IMR-90 (cell line): ENCODE data around the gene CCDC50. TPM values are rescaled to one million over a fixed set of nuclear protein-coding genes. Genes with fewer than 3 reads are reported as not detected.

ENCODE experiments used
- ATAC-seq: fragments of 200-7000 bp; cut with Tn5 transposase; 2 replicates; pipeline ENCODE4 v1.9.1; 2020; ENCODE audit warnings: low read depth, mild to moderate bottlenecking, moderate library complexity
- BruUV-seq: library from RNA; stranded (reverse); fragments of 400-500 nt; replicated peaks from 2 replicates; lab custom pipeline; 2021; lab: Mats Ljungman, UMichigan
- CTCF ChIA-PET: fragments of 300-600 bp; formaldehyde crosslinking; extraction: SDS; loops from one replicate; lab custom pipeline; 2021; ENCODE audit warnings: antibody characterized with exemption; lab: Yijun Ruan, JAX
- POLR2A ChIA-PET: fragments of 300-600 bp; sonication (Branson Sonifier 250); formaldehyde crosslinking; loops from one replicate; lab custom pipeline; 2022; ENCODE audit warnings: antibody characterized with exemption; ENCODE audit not compliant: unreplicated experiment; lab: Charles Lee
- DNase-seq: peaks from one replicate; pipeline ENCODE4 v3.0.0; 2013
- H2AFZ ChIP-seq: replicated peaks from 2 replicates; pipeline ENCODE3; 2013; ENCODE audit warnings: low read length, mild to moderate bottlenecking; ENCODE audit not compliant: poor library complexity
- H2AK5ac ChIP-seq: 2 replicates; pipeline ENCODE4 v1.6.1; 2013; ENCODE audit warnings: low read depth, low read length, inconsistent platforms
- H2AK9ac ChIP-seq: replicated peaks from 2 replicates; pipeline ENCODE3; 2013; ENCODE audit warnings: mild to moderate bottlenecking, low read depth, low read length, moderate library complexity; ENCODE audit not compliant: poor library complexity
- H2BK120ac ChIP-seq: 2 replicates; pipeline ENCODE4 v1.6.1; 2013; ENCODE audit warnings: low read depth, low read length, inconsistent platforms
- H2BK15ac ChIP-seq: 3 replicates; pipeline ENCODE4 v1.6.1; 2013; ENCODE audit warnings: low read depth, low read length, inconsistent platforms
- H2BK20ac ChIP-seq: 2 replicates; pipeline ENCODE4 v1.6.1; 2013; ENCODE audit warnings: low read depth, mild to moderate bottlenecking, inconsistent platforms, low read length, moderate library complexity
- H2BK5ac ChIP-seq: 2 replicates; pipeline ENCODE4 v1.6.1; 2013; ENCODE audit warnings: mild to moderate bottlenecking, low read depth, low read length, inconsistent platforms; ENCODE audit not compliant: poor library complexity, severe bottlenecking
- H3K14ac ChIP-seq: replicated peaks from 2 replicates; pipeline ENCODE4 v1.6.1; 2013; ENCODE audit warnings: low read depth, low read length, inconsistent platforms
- H3K18ac ChIP-seq: 2 replicates; pipeline ENCODE4 v1.6.1; 2013; ENCODE audit warnings: low read depth, low read length, control low read depth
- H3K23ac ChIP-seq: 2 replicates; pipeline ENCODE4 v1.6.1; 2013; ENCODE audit warnings: low read depth, low read length, inconsistent platforms
- H3K27ac ChIP-seq: 2 replicates; pipeline ENCODE4 v1.5.1; 2013; ENCODE audit warnings: mild to moderate bottlenecking, control low read depth, low read length; ENCODE audit not compliant: insufficient read depth
- H3K27me3 ChIP-seq: 2 replicates; pipeline ENCODE4 v1.6.1; 2013; ENCODE audit warnings: low read length; ENCODE audit not compliant: control insufficient read depth, insufficient read depth
- H3K36me3 ChIP-seq: 2 replicates; pipeline ENCODE4 v1.6.1; 2013; ENCODE audit warnings: low read length, mixed read lengths; ENCODE audit not compliant: control insufficient read depth, insufficient read depth
- H3K4ac ChIP-seq: 2 replicates; pipeline ENCODE4 v1.6.1; 2013; ENCODE audit warnings: low read depth, low read length, inconsistent platforms
- H3K4me1 ChIP-seq: 2 replicates; pipeline ENCODE4 v1.6.1; 2013; ENCODE audit warnings: low read length, mixed read lengths; ENCODE audit not compliant: control insufficient read depth, insufficient read depth
- H3K4me2 ChIP-seq: 2 replicates; pipeline ENCODE4 v1.6.1; 2013; ENCODE audit warnings: low read depth, mild to moderate bottlenecking, control low read depth, low read length, moderate library complexity
- H3K4me3 ChIP-seq: 2 replicates; pipeline ENCODE4 v1.5.1; 2013; ENCODE audit warnings: low read depth, mild to moderate bottlenecking, control low read depth, low read length, moderate library complexity; ENCODE audit not compliant: insufficient read depth
- H3K56ac ChIP-seq: 2 replicates; pipeline ENCODE4 v1.6.1; 2013; ENCODE audit warnings: low read length, inconsistent platforms; ENCODE audit not compliant: insufficient read depth; ENCODE audit errors: extremely low read depth
- H3K79me1 ChIP-seq, 2 experiments: 2 replicates each; pipeline ENCODE4 v1.6.1; 2013; ENCODE audit warnings: low read length in 2 of 2, inconsistent platforms in 1 of 2, low read depth in 1 of 2
- H3K9ac ChIP-seq: 2 replicates; pipeline ENCODE4 v1.6.1; 2013; ENCODE audit warnings: low read depth, low read length, control low read depth
- H3K9me1 ChIP-seq: 2 replicates; pipeline ENCODE4 v1.6.1; 2013; ENCODE audit warnings: low read length, inconsistent platforms; ENCODE audit not compliant: insufficient read depth
- H3K9me3 ChIP-seq: 2 replicates; pipeline ENCODE4 v1.6.1; 2013; ENCODE audit warnings: low read length; ENCODE audit not compliant: control insufficient read depth, insufficient read depth
- H4K20me1 ChIP-seq: 2 replicates; pipeline ENCODE4 v1.6.1; 2013; ENCODE audit warnings: low read length, inconsistent platforms; ENCODE audit not compliant: insufficient read depth
- H4K5ac ChIP-seq: 2 replicates; pipeline ENCODE4 v1.6.1; 2013; ENCODE audit warnings: mild to moderate bottlenecking, low read depth, low read length, control low read depth
- H4K8ac ChIP-seq, 2 experiments: 2 replicates each; pipeline ENCODE4 v1.6.1; 2013; ENCODE audit warnings: low read depth in 2 of 2, low read length in 2 of 2, control low read depth in 1 of 2, inconsistent platforms in 1 of 2
- H4K91ac ChIP-seq: 2 replicates; pipeline ENCODE4 v1.6.1; 2013; ENCODE audit warnings: low read depth, low read length, inconsistent platforms; ENCODE audit not compliant: insufficient read depth
- CEBPB ChIP-seq: IDR thresholded peaks from 2 replicates; pipeline ENCODE4 v1.6.1; 2012; ENCODE audit warnings: low read depth, low read length, improper control_type of control experiment
- CHD1 ChIP-seq: IDR thresholded peaks from 2 replicates; pipeline ENCODE4 v1.6.1; 2012; ENCODE audit warnings: low read depth, low read length, improper control_type of control experiment
- MAZ ChIP-seq: IDR thresholded peaks from 2 replicates; pipeline ENCODE4 v1.6.1; 2012; ENCODE audit warnings: low read depth, mild to moderate bottlenecking, low read length, improper control_type of control experiment, moderate library complexity, borderline replicate concordance
- RAD21 ChIP-seq: IDR thresholded peaks from 2 replicates; pipeline ENCODE4 v1.6.1; 2012; ENCODE audit warnings: low read length, improper control_type of control experiment
- USF2 ChIP-seq: fragments of 150-350 bp; IDR thresholded peaks from 2 replicates; pipeline ENCODE4 v1.6.1; 2017; ENCODE audit warnings: mild to moderate bottlenecking, antibody characterized with exemption, low read length, low read depth
- WGBS, 2 experiments: methylation state at CpG; one replicate each; pipeline versions ENCODE4 v1.1.5 to v1.1.7; 2013; ENCODE audit warnings: missing lambda C conversion rate in 2 of 2; ENCODE audit not compliant: insufficient read length in 1 of 2; ENCODE audit errors: extremely low coverage in 2 of 2; 5-methylcytosine and 5-hydroxymethylcytosine counted together
- dilution Hi-C: fragments of 300-500 bp; cut with HindIII; formaldehyde crosslinking; loops from one replicate; pipeline ENCODE4 v1.14.3; 2018; ENCODE audit warnings: low sequenced_read_pairs; ENCODE audit not compliant: unreplicated experiment
- in situ Hi-C: fragments of 300-500 bp; cut with MboI; formaldehyde crosslinking; loops from 3 replicates; pipeline ENCODE4 v1.14.3; 2019; ENCODE audit warnings: low sequenced_read_pairs, inconsistent platforms, mixed read lengths
- intact Hi-C: fragments of 100-400 bp; cut with micrococcal nuclease; formaldehyde crosslinking; loops from 2 replicates; pipeline ENCODE4 v1.10.0; 2022
- polyA plus RNA-seq, 3 experiments: library from polyadenylated mRNA; depleted of rRNA; stranded (reverse); fragments of >200 nt; gene quantifications; 2 replicates each; pipeline ENCODE4 v1.2.3, GENCODE V29; 2012; ENCODE audit warnings: low replicate concordance in 1 of 3
- total RNA-seq: library from RNA; depleted of rRNA; stranded (reverse); fragments of >200 nt; gene quantifications from 2 replicates; pipeline ENCODE4 v1.2.3, GENCODE V29; 2012

The CCDC50 gene
- total and polyA plus RNA-seq, 2 of the 4 experiments (the other 2 are of a cell fraction): 59.0 to 63.1 TPM

GRCh38 chr3:191355406-191355805 lies 26.2 kb downstream of the CCDC50 start:
- BruUV-seq: no TSS peak
- no peak for TF ChIP-seq CEBPB
- TF ChIP-seq CHD1: no peak
- no peak for TF ChIP-seq USF2
- no peak for TF ChIP-seq MAZ
- no peak for TF ChIP-seq RAD21
- H3K4me2 ChIP-seq: no peak overlapping the region; the same call in 1 of the 2 replicates

More at GRCh38 chr3:191355406-191355805, 26.2 kb downstream of the CCDC50 start:
- H2BK5ac ChIP-seq: peak overlapping the region; percentile 15
- ATAC-seq: no peak
- ChIA-PET CTCF (no interaction called here), POLR2A (no interaction called here)
- H4K8ac ChIP-seq: 0 out of 4 replicates have a peak overlapping the region, but pooled peaks of 1 of the 2 experiments have one; percentile 34
- no peak overlapping the region for H2BK20ac ChIP-seq
- intact Hi-C loops: no loop called here
- no peak overlapping the region for H3K56ac ChIP-seq
- H3K4ac ChIP-seq: no peak overlapping the region
- H3K18ac ChIP-seq: peak overlapping the region; percentile 58; the same call in 1 of the 2 replicates
- H3K14ac ChIP-seq: no peak overlapping the region; the same call in 1 of the 2 replicates
- H3K4me3 ChIP-seq: no peak overlapping the region
- no peak overlapping the region for H2BK120ac ChIP-seq
- 100% methylated on average over 1 of the region's 4 CpGs; no CpG with 5 or more reads in 1 of the 2 experiments for WGBS, 2 experiments
- H3K9me3 ChIP-seq: no peaks in the 10 kb centered on the region
- H3K79me1 ChIP-seq: peaks cover 33 to 58% of the 10 kb centered on the region in 2 experiments
- H4K91ac ChIP-seq: no peak overlapping the region
- H3K23ac ChIP-seq: peak overlapping the region; percentile 14; the same call in 1 of the 2 replicates
- dilution Hi-C loops: no loop called here
- peaks cover 27% of the 10 kb centered on the region; the same call in 1 of the 2 replicates for H4K20me1 ChIP-seq
- H3K27ac ChIP-seq: no peak overlapping the region
- H2AK5ac ChIP-seq: no peak overlapping the region; the same call in 1 of the 2 replicates
- H3K27me3 ChIP-seq: no peaks in the 10 kb centered on the region
- peaks cover 11% of the 10 kb centered on the region for H3K36me3 ChIP-seq
- H4K5ac ChIP-seq: peak overlapping the region; percentile 9; the same call in 1 of the 2 replicates
- H3K4me1 ChIP-seq: peaks cover 25% of the 10 kb centered on the region
- no peak for DNase-seq
- no peak overlapping the region for H2AK9ac ChIP-seq
- H3K9ac ChIP-seq: no peak overlapping the region
- in situ Hi-C loops: no loop called here
- H3K9me1 ChIP-seq: peaks cover 23% of the 10 kb centered on the region
- no peak overlapping the region; the same call in 2 of the 3 replicates for H2BK15ac ChIP-seq
- no peak overlapping the region for H2AFZ ChIP-seq
